ENCODE results near the gene TRPC4AP.

DNA sequence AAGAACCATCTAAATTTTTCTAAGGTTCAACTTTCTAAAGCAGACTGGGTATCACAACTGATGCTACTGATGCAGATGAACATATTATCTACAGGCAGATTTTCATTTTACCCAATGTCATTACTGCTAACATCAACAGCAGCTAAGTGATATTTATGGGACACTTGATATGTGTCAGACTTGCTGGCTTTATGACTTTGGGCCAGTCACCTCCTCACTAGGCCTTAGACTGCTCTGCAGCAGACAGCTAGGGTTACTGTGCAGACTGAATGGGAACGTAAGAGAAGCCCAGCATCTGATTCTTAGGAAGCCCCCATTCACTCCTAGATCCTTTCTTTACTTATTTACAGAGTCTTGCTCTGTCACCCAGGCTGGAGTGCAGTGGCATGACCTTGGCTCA, 70.8 kb downstream of the TRPC4AP start:
- TF ChIP-seq, protein P1, sequence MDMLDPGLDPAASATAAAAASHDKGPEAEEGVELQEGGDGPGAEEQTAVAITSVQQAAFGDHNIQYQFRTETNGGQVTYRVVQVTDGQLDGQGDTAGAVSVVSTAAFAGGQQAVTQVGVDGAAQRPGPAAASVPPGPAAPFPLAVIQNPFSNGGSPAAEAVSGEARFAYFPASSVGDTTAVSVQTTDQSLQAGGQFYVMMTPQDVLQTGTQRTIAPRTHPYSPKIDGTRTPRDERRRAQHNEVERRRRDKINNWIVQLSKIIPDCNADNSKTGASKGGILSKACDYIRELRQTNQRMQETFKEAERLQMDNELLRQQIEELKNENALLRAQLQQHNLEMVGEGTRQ (IDR thresholded peaks at IDR 0.05), result no peak
- TF ChIP-seq, protein P2, sequence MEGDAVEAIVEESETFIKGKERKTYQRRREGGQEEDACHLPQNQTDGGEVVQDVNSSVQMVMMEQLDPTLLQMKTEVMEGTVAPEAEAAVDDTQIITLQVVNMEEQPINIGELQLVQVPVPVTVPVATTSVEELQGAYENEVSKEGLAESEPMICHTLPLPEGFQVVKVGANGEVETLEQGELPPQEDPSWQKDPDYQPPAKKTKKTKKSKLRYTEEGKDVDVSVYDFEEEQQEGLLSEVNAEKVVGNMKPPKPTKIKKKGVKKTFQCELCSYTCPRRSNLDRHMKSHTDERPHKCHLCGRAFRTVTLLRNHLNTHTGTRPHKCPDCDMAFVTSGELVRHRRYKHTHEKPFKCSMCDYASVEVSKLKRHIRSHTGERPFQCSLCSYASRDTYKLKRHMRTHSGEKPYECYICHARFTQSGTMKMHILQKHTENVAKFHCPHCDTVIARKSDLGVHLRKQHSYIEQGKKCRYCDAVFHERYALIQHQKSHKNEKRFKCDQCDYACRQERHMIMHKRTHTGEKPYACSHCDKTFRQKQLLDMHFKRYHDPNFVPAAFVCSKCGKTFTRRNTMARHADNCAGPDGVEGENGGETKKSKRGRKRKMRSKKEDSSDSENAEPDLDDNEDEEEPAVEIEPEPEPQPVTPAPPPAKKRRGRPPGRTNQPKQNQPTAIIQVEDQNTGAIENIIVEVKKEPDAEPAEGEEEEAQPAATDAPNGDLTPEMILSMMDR (IDR thresholded peaks at IDR 0.05), result no peak
- TF ChIP-seq GATA3 (IDR thresholded peaks at IDR 0.05; ENCODE audit: borderline replicate concordance) (no peak), MAZ (IDR thresholded peaks at IDR 0.05; ENCODE audit: borderline replicate concordance, low read depth, low read length) (no peak), POLR2A (IDR thresholded peaks at IDR 0.05; ENCODE audit: low read length) (no peak), SMC3 (IDR thresholded peaks at IDR 0.05) (no peak)
